Fibroblast of villous mesenchyme (primary cell): ENCODE data around the gene IARS1. TPM values are rescaled to one million over a fixed set of nuclear protein-coding genes. Genes with fewer than 3 reads are reported as not detected.

Experiments
- DNase-seq: peaks from one replicate; pipeline ENCODE4 v3.0.0-alpha.2; 2010; ENCODE audit warnings: low read depth
- H3K4me3 ChIP-seq: 2 replicates; pipeline ENCODE4 v1.5.1; 2011; ENCODE audit warnings: low read depth, mild to moderate bottlenecking, low read length
- CTCF ChIP-seq: IDR thresholded peaks from 2 replicates; pipeline ENCODE4 v1.5.1; 2012; ENCODE audit warnings: low read depth, mild to moderate bottlenecking, low read length; ENCODE audit not compliant: insufficient read depth
- total RNA-seq: library from RNA; depleted of rRNA; stranded (reverse); fragments of >200 nt; gene quantifications from 2 replicates; pipeline ENCODE4 v1.2.3, GENCODE V29; 2012

The IARS1 gene
- total RNA-seq, 1 donor = 377 TPM

GRCh38 chr9:92297611-92298010 lies 4.1 kb upstream of the IARS1 start:
- no peak overlapping the region for H3K4me3 ChIP-seq
- TF ChIP-seq CTCF = no peak

GRCh38 chr9:92295827-92296258 lies 2.3 kb upstream of the IARS1 start:
- no peak for DNase-seq
- TF ChIP-seq CTCF = no peak

More at GRCh38 chr9:92297611-92298010, 4.1 kb upstream of the IARS1 start:
- no peak for DNase-seq

GRCh38 chr9:92295240-92295790 lies 1.8 kb upstream of the IARS1 start:
- no peak overlapping the region for H3K4me3 ChIP-seq
- no peak for TF ChIP-seq CTCF
- peak; percentile 76 for DNase-seq

More at GRCh38 chr9:92295827-92296258, 2.3 kb upstream of the IARS1 start:
- no peak overlapping the region for H3K4me3 ChIP-seq

- peak overlapping the region; percentile 96 for H3K4me3 ChIP-seq
- TF ChIP-seq CTCF = no peak
- DNase-seq = peak; percentile 26
Observed at GRCh38 chr9:92294297-92294676, 790 bp upstream of the IARS1 start.

GRCh38 chr9:92293075-92293354 lies 482 bp downstream of the IARS1 start:
- DNase-seq = no peak
- peak overlapping the region; percentile 96 for H3K4me3 ChIP-seq
- no peak for TF ChIP-seq CTCF

- peak overlapping the region; percentile 96 for H3K4me3 ChIP-seq
- TF ChIP-seq CTCF = peak; percentile 2
- peak; percentile 29 for DNase-seq
Observed at GRCh38 chr9:92292338-92293074, 991 bp downstream of the IARS1 start.
